GM12865 (cell line): ENCODE results near the gene SNX19.
A peak's percentile ranks its signal among the peaks of the same experiment; 100 is the strongest.

Experiments used
- DNase-seq: peaks from one replicate; pipeline ENCODE4 v3.0.0; 2010; ENCODE audit warnings: low read depth
- H3K4me3 ChIP-seq: 2 replicates; pipeline ENCODE4 v1.5.1; 2011; ENCODE audit warnings: mild to moderate bottlenecking, low read depth, low read length, control low read depth
- TF ChIP-seq, protein P1 (sequence below): IDR thresholded peaks from 2 replicates; pipeline ENCODE4 v1.5.1; 2011; ENCODE audit warnings: low read length, control low read depth, low read depth, inconsistent platforms; ENCODE audit not compliant: insufficient read depth; ENCODE audit errors: missing control alignments

The SNX19 gene

DNA sequence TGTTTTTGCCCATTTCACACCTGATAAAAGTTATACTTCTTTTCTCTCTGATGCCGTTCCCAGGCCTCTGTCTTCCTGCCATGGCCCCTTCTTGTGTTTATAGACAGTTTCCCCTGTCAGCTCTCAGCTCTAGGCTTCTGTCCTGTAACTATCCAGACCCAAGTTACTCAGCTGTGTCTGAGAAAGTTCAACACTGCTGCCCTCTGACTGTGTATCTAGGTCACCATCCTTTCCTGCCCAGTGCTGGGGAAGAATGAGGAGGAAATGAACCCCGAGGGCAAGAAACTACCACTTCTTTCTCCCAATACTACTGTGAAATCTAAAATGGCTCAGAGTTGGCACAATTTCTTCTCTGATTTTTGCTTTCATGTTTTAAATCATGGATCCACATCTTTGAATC lies 29.6 kb downstream of the SNX19 start:
- no peak overlapping the region for H3K4me3 ChIP-seq
- DNase-seq, result no peak
- TF ChIP-seq, protein P1, sequence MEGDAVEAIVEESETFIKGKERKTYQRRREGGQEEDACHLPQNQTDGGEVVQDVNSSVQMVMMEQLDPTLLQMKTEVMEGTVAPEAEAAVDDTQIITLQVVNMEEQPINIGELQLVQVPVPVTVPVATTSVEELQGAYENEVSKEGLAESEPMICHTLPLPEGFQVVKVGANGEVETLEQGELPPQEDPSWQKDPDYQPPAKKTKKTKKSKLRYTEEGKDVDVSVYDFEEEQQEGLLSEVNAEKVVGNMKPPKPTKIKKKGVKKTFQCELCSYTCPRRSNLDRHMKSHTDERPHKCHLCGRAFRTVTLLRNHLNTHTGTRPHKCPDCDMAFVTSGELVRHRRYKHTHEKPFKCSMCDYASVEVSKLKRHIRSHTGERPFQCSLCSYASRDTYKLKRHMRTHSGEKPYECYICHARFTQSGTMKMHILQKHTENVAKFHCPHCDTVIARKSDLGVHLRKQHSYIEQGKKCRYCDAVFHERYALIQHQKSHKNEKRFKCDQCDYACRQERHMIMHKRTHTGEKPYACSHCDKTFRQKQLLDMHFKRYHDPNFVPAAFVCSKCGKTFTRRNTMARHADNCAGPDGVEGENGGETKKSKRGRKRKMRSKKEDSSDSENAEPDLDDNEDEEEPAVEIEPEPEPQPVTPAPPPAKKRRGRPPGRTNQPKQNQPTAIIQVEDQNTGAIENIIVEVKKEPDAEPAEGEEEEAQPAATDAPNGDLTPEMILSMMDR, result no peak

DNA sequence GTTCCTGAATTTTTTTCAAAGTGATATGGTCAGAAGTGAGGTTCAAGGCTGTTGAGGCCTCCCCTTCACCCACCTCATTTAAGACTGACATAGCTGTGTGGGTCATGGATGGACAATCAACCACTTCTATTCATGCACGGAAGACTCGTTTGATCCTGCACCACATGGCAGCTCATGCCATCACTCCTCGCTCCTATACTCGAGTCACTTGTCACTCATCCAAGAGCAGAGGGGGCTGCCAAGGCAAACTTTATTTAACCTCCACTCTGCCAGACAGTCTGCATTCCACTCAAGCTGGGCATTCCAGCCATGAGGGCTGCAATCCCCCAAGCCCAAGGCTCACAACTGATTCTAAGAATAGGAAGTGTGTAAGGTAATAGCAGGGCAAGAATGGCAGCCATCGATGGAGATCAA lies 34.1 kb downstream of the SNX19 start:
- DNase-seq, result peak; percentile 12
- H3K4me3 ChIP-seq, result no peak overlapping the region
- TF ChIP-seq, protein P1, result no peak

DNA sequence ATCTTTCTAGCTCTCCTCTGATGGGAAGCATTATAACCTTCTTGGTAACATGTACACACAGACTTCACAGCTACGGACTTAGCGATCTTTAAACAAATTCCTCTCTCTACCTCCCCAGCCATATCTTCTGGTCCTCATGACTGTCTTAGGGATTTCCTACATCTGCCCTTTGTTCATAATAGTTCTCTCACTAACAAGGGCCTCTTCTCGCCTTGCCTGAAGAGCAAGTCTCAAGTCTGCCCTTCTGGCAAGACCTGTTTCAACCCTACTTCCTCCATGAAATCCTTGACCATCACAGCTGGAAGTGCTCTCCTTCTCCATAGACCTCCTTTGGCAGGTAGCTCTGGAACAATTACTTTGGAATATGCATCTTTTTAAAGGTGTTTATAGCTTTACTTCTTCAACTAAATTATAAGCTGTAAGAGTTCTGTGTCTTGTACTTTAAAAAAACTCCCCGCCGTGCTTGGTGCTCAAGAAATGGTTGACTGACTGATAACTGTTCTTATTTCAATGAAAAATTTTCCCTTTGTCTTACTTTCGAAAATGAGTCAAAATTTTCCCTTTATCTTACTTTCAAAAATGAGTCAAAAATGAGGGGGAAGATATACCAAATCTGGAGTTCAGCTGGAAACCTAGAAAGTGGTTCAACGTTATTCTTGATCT lies 34.7 kb downstream of the SNX19 start:
- no peak for DNase-seq
- TF ChIP-seq, protein P1, result no peak
- no peak overlapping the region for H3K4me3 ChIP-seq

DNA sequence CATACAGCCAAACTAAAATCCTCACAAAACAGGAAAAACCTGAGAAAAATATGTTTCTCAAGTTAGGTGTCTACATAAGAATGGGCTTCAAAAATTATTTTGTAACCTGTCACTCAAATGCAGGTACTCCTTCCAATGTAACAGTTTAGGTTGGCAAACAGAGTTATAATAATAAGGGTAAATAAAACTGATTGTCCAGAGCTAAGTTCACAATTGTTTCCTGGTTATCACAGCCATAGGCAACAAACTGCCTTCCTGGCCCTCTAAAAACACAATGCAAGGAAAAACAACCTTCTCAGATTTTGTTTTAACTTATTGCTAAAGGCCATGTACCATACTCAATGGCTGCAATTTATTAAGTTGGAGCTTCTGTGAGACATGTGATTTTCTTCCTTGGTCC lies 36.4 kb downstream of the SNX19 start:
- DNase-seq, result no peak
- no peak overlapping the region for H3K4me3 ChIP-seq

DNA sequence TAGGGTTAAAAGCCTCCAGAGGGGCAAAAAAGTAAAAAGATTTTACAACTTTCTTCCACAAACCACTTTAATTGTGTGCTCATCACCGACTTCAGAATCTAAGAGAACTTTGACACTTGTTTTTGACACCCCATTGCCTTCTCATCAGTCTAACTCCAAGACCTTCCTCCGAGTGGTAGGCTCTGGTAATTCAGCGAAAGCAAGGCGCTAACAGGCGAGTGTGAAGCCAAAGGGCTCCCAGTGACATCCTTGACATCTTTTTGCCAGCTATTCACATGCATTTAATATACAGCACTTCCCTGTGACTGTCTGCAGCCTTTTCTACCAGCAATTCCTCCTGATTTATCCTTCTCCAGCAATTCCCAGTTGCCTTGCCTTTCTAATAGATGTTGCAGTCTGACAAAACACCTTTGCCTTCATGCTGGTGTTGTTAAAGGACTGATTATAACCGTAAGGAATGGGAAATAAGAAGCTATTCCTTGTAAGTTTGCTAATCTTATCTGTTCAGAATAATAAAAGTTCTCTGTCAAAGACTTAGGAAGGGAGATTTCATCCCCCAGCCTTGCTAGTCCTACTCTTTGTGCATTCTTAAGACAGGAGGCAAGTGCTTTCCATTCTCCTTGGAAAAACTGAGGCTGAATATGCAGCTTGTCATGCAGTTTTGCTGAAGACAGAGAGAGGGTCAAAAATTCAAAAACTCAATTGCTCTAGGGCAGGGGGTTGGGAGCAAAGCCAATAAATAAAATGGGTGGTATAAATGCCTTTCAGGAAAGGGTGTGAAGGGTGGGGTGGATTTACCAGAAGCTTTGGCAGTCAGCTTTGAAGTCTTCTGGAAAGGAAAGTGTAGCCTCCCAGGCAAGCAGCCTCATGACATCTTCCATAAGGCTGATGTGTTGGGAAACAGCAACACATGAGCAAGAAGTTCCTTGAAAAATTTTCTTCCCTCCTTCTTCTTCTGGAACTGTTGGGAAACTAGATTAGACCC lies 39.1 kb downstream of the SNX19 start:
- H3K4me3 ChIP-seq, result no peak overlapping the region
- no peak for DNase-seq
- TF ChIP-seq, protein P1, result no peak

More for the DNA sequence above, 36.4 kb downstream of the SNX19 start:
- TF ChIP-seq, protein P1, result no peak

DNA sequence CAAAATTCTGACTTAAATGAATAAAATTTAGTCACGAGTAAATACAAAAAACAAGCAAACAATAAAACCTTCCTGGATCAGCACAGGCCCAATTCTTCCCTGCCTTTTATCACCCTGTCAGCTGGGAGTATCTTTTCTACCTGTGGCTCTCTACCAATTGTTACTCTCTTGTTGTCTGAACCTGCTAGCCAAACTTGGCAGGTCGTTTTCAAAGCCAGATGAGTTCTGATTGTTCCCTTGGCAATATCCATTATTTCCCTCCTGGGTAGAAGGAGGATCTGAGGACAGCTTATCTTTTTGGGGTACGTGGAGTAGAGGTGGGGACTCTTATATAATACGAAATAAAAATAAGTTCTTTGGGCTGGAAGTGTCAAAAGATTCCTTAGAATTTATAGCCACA lies 40.2 kb downstream of the SNX19 start:
- no peak overlapping the region for H3K4me3 ChIP-seq
- TF ChIP-seq, protein P1, result no peak
- DNase-seq, result no peak
